Activated B cell treated with CpG ODN at 0.5 μM for 24 hours (primary cell): ENCODE data around the gene THEMIS. TPM values are rescaled to one million over a fixed set of nuclear protein-coding genes. Genes with fewer than 3 reads are reported as not detected.

Experiments used
- ATAC-seq: fragments of 200-7000 bp; cut with Tn5 transposase; one replicate; pipeline ENCODE4 v1.10.0; 2021; ENCODE audit warnings: low read depth, mild to moderate bottlenecking, moderate library complexity
- CTCF ChIA-PET: fragments of 350-600 bp; sonication (Branson Sonifier 250); formaldehyde crosslinking; loops from one replicate; lab custom pipeline; 2021; ENCODE audit warnings: antibody characterized with exemption; lab: Charles Lee
- POLR2A ChIA-PET: fragments of 350-600 bp; sonication (Branson Sonifier 250); formaldehyde crosslinking; loops from one replicate; lab custom pipeline; 2021; ENCODE audit warnings: antibody characterized with exemption; lab: Charles Lee
- DNase-seq: peaks from one replicate; pipeline ENCODE4 v3.0.0; 2022
- H3K27ac Mint-ChIP-seq: one replicate; pipeline ENCODE4 v1.8.0; 2020; ENCODE audit warnings: mixed read lengths
- H3K27me3 Mint-ChIP-seq: one replicate; pipeline ENCODE4 v1.8.0; 2021; ENCODE audit warnings: mixed read lengths
- H3K36me3 Mint-ChIP-seq: one replicate; pipeline ENCODE4 v1.8.0; 2021; ENCODE audit warnings: low read depth, mixed read lengths
- H3K4me1 Mint-ChIP-seq: one replicate; pipeline ENCODE4 v1.8.0; 2021; ENCODE audit warnings: mixed read lengths
- H3K4me3 Mint-ChIP-seq: one replicate; pipeline ENCODE4 v1.8.0; 2020; ENCODE audit warnings: mild to moderate bottlenecking, mixed read lengths
- H3K9me3 Mint-ChIP-seq: one replicate; pipeline ENCODE4 v1.8.0; 2020; ENCODE audit warnings: mixed read lengths
- intact Hi-C: fragments of 100-400 bp; cut with micrococcal nuclease; formaldehyde crosslinking; loops from one replicate; pipeline ENCODE4 v1.15.1; 2024
- total RNA-seq: library from RNA; stranded (reverse); gene quantifications from 2 replicates; pipeline ENCODE4 v1.2.3, GENCODE V29; 2022
- TF ChIP-seq, protein P1 (sequence below): fragments of 200-600 bp; IDR thresholded peaks from one replicate; pipeline ENCODE4 v1.8.0; 2022; ENCODE audit warnings: antibody characterized with exemption, mild to moderate bottlenecking

Gene THEMIS
- total RNA-seq, 1 donor from 2014 or later, result not detected

DNA sequence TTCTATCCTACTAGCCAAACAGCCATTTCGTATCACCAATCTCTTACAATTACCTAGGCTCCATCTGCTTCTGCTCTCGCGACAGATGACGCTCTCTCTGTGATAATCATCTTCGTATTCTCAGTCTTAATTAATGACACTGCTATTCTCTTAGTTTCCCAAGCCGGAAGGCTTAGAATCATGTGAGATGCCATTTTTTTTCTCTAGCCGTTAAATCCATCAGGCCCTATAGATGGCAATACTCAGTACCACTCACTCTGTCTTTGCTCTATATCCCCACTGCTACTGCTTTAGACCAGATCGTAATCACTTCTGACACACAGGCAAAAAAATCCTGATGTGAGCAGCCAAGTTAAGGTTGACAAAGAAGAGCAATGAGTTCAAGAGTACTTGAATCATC lies 2.1 kb upstream of the THEMIS start:
- POLR2A ChIA-PET, result no interaction called here
- TF ChIP-seq, protein P1, sequence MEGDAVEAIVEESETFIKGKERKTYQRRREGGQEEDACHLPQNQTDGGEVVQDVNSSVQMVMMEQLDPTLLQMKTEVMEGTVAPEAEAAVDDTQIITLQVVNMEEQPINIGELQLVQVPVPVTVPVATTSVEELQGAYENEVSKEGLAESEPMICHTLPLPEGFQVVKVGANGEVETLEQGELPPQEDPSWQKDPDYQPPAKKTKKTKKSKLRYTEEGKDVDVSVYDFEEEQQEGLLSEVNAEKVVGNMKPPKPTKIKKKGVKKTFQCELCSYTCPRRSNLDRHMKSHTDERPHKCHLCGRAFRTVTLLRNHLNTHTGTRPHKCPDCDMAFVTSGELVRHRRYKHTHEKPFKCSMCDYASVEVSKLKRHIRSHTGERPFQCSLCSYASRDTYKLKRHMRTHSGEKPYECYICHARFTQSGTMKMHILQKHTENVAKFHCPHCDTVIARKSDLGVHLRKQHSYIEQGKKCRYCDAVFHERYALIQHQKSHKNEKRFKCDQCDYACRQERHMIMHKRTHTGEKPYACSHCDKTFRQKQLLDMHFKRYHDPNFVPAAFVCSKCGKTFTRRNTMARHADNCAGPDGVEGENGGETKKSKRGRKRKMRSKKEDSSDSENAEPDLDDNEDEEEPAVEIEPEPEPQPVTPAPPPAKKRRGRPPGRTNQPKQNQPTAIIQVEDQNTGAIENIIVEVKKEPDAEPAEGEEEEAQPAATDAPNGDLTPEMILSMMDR, result no peak
- DNase-seq, result no peak
- Mint-ChIP-seq H3K4me3 (no peak overlapping the region), H3K36me3 (no peaks in the 10 kb centered on the region), H3K27ac (no peak overlapping the region), H3K27me3 (no peaks in the 10 kb centered on the region), H3K4me1 (no peaks in the 10 kb centered on the region), H3K9me3 (no peaks in the 10 kb centered on the region)
- no peak for ATAC-seq
- CTCF ChIA-PET, result no interaction called here
- intact Hi-C loops, result no loop called here

- Mint-ChIP-seq H3K36me3 (no peaks in the 10 kb centered on the region), H3K9me3 (no peaks in the 10 kb centered on the region), H3K4me3 (no peak overlapping the region), H3K27ac (no peak overlapping the region), H3K4me1 (no peaks in the 10 kb centered on the region), H3K27me3 (no peaks in the 10 kb centered on the region)
- ChIA-PET CTCF (no interaction called here), POLR2A (no interaction called here)
- TF ChIP-seq, protein P1, result no peak
- intact Hi-C loops, result no loop called here
- no peak for DNase-seq
- ATAC-seq, result no peak
These were observed 3.4 kb downstream of the THEMIS start for GRCh38 chr6:127897484-127897883.

GRCh38 chr6:127894051-127894450 lies 6.8 kb downstream of the THEMIS start:
- Mint-ChIP-seq H3K36me3 (no peaks in the 10 kb centered on the region), H3K9me3 (no peaks in the 10 kb centered on the region), H3K4me1 (no peaks in the 10 kb centered on the region), H3K27ac (no peak overlapping the region), H3K27me3 (no peaks in the 10 kb centered on the region), H3K4me3 (no peak overlapping the region)
- TF ChIP-seq, protein P1, result no peak
- DNase-seq, result no peak
- intact Hi-C loops, result no loop called here
- ChIA-PET CTCF (no interaction called here), POLR2A (no interaction called here)
- ATAC-seq, result no peak

GRCh38 chr6:127893541-127893940 lies 7.3 kb downstream of the THEMIS start:
- no peak for ATAC-seq
- POLR2A ChIA-PET, result no interaction called here

DNA sequence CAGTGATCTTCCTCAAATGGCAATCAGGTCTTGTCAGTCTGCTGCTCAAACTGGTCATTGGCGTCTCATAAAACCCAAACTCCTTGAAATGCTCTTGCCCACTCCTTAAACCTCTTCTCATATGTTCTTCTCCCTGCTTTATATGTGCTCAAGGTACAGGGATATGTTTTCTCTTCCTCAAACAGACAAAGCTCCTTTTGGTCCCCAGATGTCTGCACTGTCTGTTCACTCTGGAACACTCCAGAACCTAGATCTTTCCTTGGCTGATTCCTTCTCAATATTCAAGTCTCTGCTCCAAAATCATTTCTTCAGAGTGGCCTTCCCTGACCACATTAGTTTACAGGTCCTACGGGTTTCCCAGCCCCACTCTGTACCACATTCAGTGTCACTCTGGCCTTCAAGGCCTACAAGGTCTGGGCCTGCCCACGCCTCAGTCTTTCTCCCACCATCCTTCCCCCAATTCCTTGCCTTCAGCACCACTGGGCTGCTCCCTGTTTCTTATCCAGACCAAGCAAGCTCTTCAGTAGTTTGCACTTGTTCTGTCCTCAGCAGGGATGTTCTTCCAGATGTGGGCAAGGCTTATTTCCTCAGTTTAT lies 9.0 kb downstream of the THEMIS start:
- H3K4me3 Mint-ChIP-seq, result no peak overlapping the region
- no peaks in the 10 kb centered on the region for H3K36me3 Mint-ChIP-seq
- no peaks in the 10 kb centered on the region for H3K4me1 Mint-ChIP-seq
- TF ChIP-seq, protein P1, result no peak
- ATAC-seq (no peak), DNase-seq (no peak)
- intact Hi-C loops, result no loop called here
- no peaks in the 10 kb centered on the region for H3K27me3 Mint-ChIP-seq
- ChIA-PET CTCF (no interaction called here), POLR2A (no interaction called here)
- no peaks in the 10 kb centered on the region for H3K9me3 Mint-ChIP-seq
- H3K27ac Mint-ChIP-seq, result no peak overlapping the region

More at GRCh38 chr6:127893541-127893940, 7.3 kb downstream of the THEMIS start:
- DNase-seq, result no peak
- Mint-ChIP-seq H3K27me3 (no peaks in the 10 kb centered on the region), H3K4me1 (no peaks in the 10 kb centered on the region), H3K36me3 (no peaks in the 10 kb centered on the region), H3K4me3 (no peak overlapping the region), H3K9me3 (no peaks in the 10 kb centered on the region), H3K27ac (no peak overlapping the region)
- CTCF ChIA-PET, result no interaction called here
- TF ChIP-seq, protein P1, result no peak
- intact Hi-C loops, result no loop called here
